Hippocampal formation (tissue), 2 donors: Measurements from ENCODE around the gene OTUD1.

ENCODE experiments used
- DNase-seq, 2 donors: peaks; one replicate each; lab custom pipeline; 2025; lab: John Stamatoyannopoulos, UW

The OTUD1 gene

DNA sequence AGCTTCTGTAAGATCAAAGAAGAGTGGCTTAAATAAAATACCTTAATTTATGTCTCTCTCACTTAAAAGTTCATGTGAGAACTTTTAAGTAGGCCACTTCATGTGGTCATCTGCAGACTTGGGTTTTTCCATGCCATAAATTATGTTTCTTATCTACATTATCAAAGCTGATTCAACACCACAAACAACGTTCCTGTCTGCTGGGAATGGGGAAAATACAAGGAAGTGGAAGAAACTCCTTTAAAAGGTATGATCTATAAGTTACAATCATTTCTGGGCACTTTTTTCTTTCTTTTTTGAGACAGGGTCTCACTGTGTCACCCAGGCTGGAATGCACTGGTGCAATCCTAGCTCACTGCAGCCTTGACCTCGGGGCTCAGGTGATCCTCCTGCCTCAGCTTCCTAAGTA is 16.9 kb upstream of the OTUD1 start:
- DNase-seq = no peak

DNA sequence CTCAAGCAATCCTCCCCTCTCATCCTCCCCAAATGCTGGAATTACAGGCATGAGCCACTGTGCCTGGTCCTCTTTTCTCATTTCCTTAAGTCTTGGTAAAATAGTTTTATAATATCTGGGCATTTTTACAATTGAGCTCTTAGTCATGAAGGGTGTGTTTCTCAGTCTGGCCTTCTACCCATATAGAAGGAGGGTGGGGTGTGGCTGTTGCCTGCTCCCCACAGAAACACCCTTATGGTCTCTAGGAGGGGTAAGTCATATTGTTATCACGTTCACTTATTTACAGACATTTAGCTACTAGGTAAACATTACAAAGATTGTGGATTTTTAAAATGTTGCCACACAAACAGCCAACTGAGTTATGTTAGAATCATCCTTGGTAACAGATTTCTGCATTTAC is 6.7 kb upstream of the OTUD1 start:
- no peak for DNase-seq

DNA sequence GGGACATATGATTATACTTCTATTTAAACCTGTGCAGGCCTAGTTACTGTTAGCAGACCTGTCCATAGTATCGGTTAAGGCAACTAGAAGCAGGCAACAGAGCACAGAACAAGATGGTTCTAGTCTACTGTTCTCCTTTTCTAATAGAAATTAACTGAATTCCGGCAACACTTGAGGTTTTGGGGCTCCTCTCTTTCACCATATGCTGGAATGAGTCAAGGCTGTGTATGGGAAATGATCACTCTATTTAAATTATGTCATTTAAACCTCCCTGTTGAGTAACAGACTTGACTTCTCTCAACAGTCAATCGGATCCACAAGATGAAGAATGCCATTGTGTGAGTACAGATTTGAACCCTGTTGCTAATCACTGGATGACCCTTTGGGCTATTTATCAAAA is 6.2 kb upstream of the OTUD1 start:
- no peak for DNase-seq

DNA sequence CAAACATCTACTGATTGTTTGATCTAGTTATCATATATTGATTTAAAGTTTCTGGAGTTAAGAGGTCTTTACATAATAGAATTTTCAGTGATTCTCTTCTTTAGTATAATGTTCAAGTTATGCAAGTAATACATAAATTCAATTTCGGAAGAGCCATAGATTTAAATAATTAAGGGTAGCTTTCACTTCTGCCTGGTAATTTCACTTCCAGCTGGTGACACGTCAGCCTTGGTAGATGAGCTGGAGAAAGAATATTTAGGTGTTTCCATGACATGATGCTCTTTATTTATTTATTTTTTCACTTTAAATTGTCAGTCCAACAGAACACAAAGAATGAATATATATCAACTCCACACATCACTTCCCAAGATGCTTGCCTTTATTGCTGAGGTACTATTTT is 5.2 kb upstream of the OTUD1 start:
- no peak for DNase-seq

DNA sequence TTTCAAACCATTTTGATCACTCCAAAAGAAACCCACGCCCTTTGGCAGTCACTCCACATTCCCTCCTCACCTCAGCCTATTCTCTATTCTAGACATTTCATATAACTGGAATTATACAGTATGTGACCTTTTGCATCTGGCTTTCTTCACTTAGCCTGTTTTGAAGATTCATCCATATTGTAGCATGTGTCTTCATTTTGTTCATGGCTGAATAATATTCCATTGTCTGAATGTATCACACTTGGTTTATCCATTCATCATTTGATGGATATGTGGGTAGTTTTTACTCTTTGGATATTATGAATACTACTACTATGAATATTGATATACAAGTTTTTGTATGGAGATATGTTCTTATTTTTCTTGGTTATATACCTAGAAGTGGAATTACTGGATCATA is 3.5 kb upstream of the OTUD1 start:
- no peak for DNase-seq

DNA sequence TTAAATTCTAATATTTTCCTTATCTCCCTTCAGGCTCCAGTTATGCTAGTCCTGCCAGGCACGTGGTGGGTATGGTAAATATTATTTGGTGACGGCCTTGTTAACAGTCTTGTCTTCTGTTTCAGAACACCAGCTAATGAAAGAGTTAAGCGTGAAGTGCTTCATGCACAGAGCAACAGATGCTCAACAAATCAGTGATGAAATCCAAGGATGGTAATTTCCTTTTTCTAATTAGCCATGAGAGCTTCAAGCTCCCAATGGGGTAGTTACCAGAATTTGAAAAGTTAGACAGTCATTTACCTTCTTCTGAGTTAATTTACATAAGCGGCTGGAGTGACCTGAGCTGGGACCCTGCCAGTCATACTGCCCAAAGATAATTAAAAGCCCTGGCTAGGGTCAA is 1.9 kb upstream of the OTUD1 start:
- DNase-seq = no peak

DNA sequence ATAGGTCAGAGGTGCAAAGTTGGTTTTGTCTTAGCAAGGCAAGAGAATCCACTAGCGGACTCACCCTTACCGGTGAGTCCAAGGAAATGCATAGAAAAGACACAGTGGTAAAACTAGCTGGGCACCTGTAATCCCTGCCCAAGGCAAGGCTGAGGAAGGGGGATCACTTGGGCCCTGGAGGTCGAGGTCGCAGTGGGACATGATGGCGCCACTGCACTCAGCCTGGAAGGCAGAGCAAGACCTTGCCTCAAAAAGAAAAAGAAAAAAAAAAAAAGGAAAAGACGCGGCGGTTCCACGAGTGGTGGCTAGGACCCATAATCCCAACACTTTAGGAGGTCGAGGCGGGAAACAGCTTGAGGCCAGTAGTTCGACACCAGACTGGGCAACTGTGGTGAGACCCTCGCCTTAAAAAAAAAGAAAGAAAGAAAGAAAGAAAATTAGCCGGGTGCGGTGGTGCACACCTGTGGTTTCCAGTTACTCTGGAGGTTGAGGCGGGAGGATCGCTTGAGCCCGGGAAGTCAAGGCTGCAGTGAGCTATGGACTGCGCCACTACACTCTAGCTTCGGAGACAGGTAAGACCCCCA is 820 bp upstream of the OTUD1 start:
- DNase-seq = no peak

DNA sequence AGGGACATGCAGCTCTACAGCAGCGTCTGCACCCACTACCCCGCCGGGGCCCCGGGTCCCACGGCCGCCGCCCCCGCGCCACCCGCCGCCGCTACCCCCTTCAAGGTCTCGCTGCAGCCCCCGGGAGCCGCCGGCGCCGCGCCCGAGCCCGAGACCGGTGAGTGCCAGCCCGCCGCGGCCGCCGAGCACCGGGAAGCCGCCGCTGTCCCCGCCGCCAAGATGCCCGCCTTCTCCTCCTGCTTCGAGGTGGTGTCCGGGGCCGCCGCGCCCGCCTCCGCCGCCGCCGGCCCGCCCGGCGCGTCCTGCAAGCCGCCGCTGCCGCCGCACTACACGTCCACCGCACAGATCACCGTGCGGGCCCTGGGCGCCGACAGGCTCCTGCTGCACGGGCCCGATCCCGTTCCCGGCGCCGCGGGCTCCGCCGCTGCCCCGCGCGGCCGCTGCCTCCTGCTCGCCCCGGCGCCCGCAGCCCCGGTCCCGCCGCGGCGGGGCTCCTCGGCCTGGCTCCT is 631 bp downstream of the OTUD1 start:
- DNase-seq = no peak

DNA sequence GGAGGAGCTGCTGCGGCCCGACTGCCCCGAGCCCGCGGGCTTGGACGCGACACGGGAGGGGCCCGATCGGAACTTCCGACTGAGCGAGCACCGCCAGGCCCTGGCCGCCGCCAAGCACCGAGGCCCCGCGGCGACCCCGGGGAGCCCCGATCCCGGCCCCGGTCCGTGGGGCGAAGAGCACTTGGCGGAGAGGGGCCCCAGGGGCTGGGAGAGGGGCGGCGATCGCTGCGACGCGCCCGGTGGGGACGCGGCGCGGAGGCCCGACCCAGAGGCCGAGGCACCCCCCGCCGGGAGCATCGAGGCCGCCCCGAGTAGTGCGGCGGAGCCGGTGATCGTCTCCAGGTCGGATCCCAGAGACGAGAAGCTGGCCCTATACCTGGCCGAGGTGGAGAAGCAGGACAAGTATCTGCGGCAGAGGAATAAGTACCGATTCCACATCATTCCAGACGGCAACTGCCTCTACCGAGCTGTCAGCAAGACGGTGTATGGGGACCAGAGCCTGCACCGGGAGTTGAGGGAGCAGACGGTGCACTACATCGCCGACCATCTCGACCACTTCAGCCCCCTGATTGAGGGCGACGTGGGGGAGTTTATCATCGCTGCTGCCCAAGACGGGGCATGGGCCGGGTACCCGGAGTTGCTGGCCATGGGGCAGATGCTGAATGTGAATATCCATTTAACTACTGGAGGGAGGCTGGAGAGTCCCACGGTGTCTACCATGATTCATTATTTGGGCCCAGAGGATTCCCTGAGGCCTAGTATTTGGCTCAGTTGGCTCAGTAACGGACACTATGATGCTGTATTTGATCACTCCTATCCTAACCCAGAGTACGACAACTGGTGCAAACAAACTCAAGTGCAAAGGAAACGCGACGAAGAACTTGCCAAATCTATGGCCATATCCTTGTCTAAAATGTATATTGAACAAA is 1.4 kb downstream of the OTUD1 start:
- DNase-seq = no peak

DNA sequence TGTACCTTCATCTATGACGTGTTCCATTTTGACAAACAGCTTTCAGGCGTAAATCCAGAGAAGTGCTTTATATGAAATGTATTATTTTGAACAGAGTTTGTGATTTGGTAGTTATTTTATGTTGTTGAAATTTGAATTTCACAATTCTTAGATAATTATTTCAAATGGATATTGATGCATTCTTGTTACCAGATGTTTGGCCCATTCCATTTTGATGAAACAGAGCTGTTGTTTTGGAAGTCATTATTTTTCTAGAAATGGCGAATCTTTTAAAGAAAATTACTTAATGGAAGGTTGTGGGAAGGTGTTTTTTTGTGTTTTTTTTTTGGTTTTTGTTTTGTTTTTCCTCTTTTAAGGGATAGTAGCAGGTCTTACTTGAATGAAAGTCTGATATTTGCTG is 2.4 kb downstream of the OTUD1 start:
- DNase-seq = no peak

DNA sequence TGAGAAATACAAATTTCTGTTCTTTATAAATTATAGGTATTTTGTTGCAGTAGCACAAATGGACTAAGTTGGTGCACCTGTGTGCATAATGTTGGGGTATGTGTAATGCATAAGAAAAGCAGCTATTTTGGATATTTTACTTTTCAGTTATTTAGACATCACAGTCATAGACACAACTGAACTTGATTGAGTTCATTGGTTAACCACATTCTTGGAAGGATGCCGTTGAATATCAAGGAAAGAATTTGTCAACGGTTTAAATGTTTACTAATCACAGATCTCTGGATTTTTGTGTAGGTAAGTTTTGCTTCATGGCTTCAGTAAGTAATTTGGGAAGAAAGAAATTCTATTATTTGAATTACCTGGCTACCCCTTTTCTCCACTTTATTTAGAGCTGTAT is 4.1 kb downstream of the OTUD1 start:
- DNase-seq = no peak

DNA sequence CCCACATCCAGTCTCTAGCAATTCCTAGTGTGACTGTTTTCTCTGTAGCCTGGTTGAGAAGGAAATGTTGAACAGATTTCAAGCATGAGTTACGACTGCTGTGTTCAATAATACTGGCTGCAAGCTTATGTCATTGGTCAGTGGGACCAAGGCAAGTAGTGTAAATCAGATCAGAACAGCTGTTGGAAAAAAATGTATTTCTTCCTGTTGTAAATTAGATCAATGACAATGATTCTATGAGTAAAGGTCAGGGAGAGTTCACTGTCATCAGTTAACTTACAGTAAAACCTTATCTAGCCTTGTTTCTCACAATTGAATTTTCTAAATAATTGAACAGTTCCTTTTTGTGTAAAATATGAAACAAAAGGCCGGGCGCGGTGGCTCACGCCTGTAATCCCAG is 6.7 kb downstream of the OTUD1 start:
- DNase-seq = no peak

DNA sequence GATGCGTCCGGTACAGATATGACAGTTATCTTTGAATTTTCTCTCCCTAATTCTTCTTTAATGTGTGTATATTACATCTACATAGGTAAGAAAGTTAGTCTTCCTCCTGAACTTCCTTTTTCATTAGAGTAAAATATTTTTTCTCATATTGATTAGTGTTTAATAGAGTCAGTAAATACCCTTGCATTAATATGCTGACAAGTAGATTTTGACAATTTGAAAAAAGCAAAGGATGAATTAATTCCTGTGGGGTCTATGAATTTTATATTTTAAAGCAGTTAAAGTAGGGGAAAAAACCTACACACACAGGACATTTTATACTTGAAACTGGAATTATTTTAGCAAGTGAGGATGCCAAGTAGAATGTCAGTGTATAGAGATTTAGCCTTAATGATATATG is 9.4 kb downstream of the OTUD1 start:
- DNase-seq = no peak

DNA sequence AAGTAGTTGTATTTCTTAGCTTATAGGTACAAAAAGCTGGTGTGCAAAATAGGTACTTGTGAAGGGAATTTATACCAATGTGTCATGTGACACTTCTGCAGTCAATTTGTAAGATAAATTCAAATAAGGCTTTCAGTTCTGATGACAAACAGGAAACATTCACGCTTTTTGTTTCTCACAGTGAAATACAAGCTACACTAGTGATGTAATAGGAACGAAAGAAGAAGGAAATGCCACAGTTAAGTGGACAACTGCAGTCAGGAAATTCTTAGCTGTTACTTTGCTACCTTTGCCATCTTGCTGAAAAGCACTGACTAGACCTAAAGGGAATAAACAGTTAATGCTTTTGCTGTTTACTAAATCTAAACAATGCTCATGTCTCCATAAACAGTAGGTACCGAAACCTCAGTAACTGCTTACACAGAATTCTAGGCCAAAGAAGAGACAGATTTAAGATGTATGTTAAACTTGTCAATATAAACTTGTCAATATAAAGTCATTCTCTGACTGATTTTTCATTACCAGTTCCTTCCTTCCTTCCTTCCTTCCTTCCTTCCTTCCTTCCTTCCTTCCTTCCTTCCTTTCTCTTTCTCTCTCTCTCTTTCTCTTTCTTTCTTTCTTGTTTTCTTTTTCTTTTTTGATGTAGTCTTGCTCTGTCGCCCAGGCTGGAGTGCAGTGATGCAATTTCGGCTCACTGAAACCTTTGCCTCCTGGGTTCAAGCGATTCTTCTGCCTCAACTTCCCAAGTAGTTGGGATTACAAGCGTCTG is 10.1 kb downstream of the OTUD1 start:
- no peak for DNase-seq

DNA sequence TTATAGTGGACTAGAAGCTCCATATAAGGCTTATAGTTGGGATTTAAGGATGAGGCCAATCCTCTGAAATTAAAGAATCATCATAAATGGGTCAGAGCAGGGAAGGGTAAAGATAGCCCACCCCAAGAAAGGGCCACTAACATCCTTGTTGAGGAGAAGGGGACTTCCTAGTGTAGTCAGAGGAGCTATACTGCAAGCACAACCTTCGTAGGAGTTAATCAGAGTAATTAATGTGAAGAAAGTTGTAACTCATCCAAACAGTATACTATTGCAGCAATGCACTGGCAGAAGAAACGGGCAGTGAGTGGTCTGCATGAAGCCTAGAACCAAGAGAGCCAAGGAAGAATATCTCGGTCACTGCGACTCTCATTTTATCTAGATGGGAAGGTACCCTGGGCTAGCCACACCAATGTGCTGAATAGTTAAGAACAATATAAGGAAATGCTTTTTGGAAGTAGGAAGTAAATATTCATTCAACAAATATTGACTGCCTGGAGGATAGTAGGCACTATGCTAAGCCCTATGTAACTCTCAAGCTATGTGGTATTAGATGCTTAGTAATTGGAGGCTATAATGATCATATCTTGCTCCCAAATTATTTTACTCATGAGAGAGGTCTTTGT is 13.3 kb downstream of the OTUD1 start:
- no peak for DNase-seq

DNA sequence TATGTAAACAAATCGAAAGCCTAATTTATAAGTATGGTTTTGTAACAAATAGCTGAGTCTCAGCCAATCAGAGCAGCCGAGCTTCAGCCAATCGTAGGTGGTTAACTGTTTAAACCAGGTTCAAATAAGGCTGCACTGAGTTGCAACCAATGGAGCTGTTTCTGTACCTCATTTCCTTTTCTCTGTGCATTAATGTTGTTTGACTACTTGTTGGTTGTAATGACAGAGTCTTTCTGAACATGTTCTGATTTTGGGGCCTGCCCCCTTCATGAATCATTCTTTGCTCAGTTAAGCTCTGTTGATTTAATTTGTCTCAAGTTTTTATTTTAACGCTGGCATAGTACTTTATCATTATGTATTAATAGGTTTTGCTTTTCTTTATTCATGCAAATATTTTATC is 14.6 kb downstream of the OTUD1 start:
- no peak for DNase-seq

DNA sequence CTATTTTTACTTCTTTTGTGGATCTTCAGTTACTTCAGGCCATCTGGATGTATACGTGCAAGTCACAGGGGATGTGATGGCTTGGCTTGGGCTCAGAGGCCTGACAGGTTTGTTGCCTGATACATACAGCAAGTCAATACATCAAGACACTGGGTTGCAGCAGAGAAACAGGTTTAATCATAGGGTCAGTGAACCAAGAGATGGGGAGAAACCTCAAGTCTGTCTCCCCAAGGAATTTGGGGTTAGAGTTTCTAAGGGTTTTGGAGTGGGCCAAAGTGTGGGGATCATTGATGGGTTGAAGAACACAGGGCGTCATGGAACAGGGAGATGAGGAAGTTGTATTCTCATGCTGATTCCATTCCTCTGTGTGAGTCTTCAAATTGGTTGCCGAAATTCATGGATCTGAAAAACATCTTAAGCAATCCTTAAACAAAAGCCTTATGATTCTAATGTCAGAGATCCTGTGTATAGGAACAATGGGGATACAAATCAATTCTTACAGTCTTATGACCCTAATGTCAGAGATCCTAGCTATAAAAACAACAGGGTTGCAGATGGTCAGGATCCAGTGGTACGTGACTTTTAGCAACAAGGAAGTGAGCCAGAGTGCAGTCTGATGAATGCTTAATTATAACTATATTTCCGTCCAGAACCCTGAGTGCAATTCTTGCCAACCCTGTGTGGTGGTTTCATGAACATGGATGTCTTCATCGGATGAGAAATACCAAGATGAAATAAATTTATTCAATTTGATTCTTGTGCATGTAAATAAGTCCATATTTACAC is 18.9 kb downstream of the OTUD1 start:
- no peak for DNase-seq

DNA sequence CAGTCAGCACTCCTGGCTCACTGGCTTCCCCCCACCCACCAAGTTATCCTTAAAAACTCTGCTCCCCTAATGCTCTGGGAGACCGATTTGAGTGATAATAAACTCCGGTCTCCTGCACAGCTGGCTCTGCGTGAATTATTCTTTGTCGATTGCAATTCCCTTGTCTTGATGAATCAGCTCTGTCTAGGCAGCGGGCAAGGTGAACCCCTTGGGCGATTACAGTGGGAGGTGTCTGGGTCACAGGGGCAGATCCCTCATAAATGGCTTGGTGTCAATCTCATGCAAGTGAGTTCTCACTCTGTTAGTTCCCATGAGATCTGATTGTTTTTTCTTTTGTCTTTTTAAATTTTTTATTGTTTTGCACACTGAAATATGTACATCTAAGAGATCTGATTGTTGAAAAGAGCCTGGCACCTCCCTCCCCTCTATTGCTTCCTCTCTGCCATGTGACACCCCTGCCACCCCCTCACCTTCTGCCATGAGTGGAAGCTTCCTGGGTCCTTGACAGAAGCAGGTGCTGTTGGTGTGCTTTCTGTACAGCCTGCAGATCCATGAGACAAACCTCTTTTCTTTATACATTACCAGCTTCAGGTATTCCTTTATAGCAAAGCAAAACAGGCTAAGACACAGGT is 20.5 kb downstream of the OTUD1 start:
- DNase-seq = no peak

DNA sequence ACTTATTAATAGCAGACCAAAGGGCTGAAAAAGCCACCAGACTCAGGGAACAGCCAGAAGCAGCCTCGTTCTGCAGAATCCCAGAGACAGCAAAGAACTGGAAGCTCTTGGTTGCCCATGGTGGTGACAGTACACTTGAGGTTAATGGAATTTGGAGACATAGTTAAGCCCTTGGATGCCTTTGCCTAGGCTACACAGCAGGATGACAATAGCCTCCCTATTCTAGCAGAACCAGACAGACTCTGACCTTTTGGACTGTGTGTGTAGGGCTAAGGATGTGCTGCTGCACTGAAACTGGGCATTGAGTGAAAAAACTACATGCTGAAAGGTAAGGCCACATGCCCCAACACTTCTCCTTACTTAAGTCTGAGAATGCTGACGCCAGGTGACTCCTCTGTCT is 22.7 kb downstream of the OTUD1 start:
- no peak for DNase-seq

DNA sequence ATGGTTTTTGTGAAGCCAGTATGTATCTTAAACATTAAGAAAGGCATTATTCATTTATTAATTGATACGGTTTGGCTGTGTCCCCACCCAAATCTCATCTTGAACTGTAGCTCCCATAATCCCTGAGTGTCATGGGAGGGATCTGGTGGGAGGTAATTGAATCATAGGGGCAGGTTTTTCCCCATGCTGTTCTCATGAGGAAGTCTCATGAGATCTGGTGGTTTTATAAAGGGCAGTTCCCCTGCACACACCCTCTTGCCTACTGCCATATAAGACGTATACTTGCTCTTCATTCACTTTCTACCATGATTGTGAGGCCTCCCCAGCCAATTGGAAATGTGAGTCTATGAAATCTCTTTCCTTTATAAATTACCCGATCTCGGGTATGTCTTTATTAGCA is 28.1 kb downstream of the OTUD1 start:
- no peak for DNase-seq

DNA sequence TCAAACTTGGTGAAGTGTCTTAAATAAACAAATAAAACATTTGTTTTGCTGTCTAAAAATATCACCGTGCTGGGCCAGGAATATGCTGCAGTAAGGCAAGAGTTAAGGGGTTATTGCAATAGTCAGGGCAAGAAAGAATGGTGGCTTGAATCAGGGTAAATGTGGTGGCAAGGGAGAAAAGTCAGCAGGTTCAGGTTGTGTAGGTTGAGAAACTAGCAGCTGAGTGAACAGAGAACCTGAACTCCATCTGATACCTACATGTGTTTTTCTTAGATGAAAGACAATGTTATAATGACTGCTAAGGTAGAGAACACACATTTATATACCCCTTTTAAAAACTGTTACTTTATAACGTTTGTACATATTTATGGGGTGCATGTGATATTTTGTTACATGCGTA is 28.7 kb downstream of the OTUD1 start:
- no peak for DNase-seq
